ENCODE data around the gene EVL. TPM values are rescaled to one million over a fixed set of nuclear protein-coding genes. Genes with fewer than 3 reads are reported as not detected.

The EVL gene
- total and polyA plus RNA-seq, 2 of the 8 experiments (the other 6 are each of a cell fraction or from before 2014, with no cell fraction given): 30.7 to 64.6 TPM

DNA sequence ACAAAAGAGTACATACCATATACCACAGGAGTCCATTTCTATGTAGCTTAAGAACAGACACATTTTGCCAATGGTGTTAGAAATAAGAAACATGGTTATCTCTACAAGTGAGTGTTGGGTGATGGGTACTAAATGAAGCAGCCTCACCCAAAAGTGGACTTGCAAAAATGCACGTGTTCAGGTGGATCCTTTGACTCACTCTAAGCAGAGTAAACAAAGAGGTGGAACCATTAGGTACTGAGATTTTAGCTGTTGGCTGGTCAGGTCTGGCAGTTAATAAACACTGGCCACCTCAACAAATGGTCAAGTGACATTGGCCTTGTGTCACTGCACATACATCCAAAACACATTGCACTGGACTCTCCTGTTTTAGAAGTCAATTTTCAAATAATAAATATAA, 27.6 kb downstream of the EVL start (continued):
- TF ChIP-seq USF2 (IDR thresholded peaks at IDR 0.05; ENCODE audit: low read length) (no peak), YY1 (IDR thresholded peaks at IDR 0.05; ENCODE audit: low read depth, low read length) (no peak), CTBP2 (IDR thresholded peaks at IDR 0.05; ENCODE audit: borderline replicate concordance, insufficient read depth, insufficient read length, low read length) (no peak), GTF2F1 (IDR thresholded peaks at IDR 0.05; ENCODE audit: borderline replicate concordance, low read depth, low read length) (no peak), TAF1 (IDR thresholded peaks at IDR 0.05; ENCODE audit: low read depth, low read length) (no peak), TEAD4 (IDR thresholded peaks at IDR 0.05; ENCODE audit: low read depth, low read length) (no peak), MAX (IDR thresholded peaks at IDR 0.05) (no peak)

Measured in H1 (cell line).